Measurements from ENCODE around the gene MFRP. TPM values are rescaled to one million over a fixed set of nuclear protein-coding genes. Genes with fewer than 3 reads are reported as not detected.

MFRP gene
- total RNA-seq, 2 experiments from 2014 or later: not detected

GRCh38 chr11:119299416-119299815 is 47.1 kb downstream of the MFRP start:
- Mint-ChIP-seq H3K36me3 (ENCODE audit: low read depth) (peaks cover 51% of the 10 kb centered on the region), H3K9me3 (no peaks in the 10 kb centered on the region), H3K4me3 (no peak overlapping the region), H3K27ac (no peak overlapping the region), H3K4me1 (ENCODE audit: low read depth) (peaks cover 2% of the 10 kb centered on the region), H3K27me3 (no peaks in the 10 kb centered on the region)
- ChIA-PET CTCF (interaction anchor here (1.0 to 1.2 kb wide), 3 partner anchors 39 to 131 kb away, joined by 3 to 6 read pairs (median 3); partner anchors contain the start of genes CBL and NLRX1), POLR2A (interaction anchor here (1.4 kb wide), 1 partner anchor 130 kb away, joined by 4 read pairs; no protein-coding TSS in a partner anchor)
- ATAC-seq: no peak
- intact Hi-C loops (cut with micrococcal nuclease): no loop called here
- DNase-seq: no peak
- TF ChIP-seq, protein P1, sequence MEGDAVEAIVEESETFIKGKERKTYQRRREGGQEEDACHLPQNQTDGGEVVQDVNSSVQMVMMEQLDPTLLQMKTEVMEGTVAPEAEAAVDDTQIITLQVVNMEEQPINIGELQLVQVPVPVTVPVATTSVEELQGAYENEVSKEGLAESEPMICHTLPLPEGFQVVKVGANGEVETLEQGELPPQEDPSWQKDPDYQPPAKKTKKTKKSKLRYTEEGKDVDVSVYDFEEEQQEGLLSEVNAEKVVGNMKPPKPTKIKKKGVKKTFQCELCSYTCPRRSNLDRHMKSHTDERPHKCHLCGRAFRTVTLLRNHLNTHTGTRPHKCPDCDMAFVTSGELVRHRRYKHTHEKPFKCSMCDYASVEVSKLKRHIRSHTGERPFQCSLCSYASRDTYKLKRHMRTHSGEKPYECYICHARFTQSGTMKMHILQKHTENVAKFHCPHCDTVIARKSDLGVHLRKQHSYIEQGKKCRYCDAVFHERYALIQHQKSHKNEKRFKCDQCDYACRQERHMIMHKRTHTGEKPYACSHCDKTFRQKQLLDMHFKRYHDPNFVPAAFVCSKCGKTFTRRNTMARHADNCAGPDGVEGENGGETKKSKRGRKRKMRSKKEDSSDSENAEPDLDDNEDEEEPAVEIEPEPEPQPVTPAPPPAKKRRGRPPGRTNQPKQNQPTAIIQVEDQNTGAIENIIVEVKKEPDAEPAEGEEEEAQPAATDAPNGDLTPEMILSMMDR (IDR thresholded peaks at IDR 0.05): no peak

DNA sequence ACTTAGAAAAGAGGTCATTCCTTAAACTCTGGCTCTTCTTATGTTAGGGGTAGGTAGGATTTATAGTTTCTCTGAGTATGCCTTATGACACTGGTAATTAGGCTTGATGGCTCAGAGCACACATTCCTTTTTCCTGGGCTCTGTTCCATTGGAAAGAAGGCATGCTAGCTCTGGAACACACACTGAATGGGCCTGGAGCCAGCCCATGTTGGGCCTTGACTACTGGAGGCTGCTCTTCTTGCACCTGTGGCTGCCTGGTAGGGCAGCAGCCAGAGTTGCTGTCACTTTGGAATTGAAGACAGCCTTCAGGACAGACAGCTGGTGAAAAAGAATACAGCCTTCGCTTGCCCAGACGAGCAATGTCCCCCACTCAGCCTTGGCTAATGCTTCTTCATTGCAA is 47.8 kb downstream of the MFRP start:
- no peak overlapping the region for H3K4me3 Mint-ChIP-seq
- ChIA-PET POLR2A (interaction anchor here (0.9 to 1.4 kb wide), 2 partner anchors 10 to 129 kb away, joined by 4 read pairs; no protein-coding TSS in a partner anchor), CTCF (interaction anchor here (1.2 kb wide), 1 partner anchor 130 kb away, joined by 3 read pairs; the partner anchor contains the start of gene NLRX1)
- no peak overlapping the region for H3K27ac Mint-ChIP-seq
- H3K4me1 Mint-ChIP-seq (ENCODE audit: low read depth): no peaks in the 10 kb centered on the region
- DNase-seq: no peak
- no peaks in the 10 kb centered on the region for H3K9me3 Mint-ChIP-seq
- intact Hi-C loops (cut with micrococcal nuclease): no loop called here
- no peaks in the 10 kb centered on the region for H3K27me3 Mint-ChIP-seq
- H3K36me3 Mint-ChIP-seq (ENCODE audit: low read depth): peaks cover 46% of the 10 kb centered on the region
- TF ChIP-seq, protein P1 (IDR thresholded peaks at IDR 0.05): no peak
- no peak for ATAC-seq

GRCh38 chr11:119297938-119298337 is 48.6 kb downstream of the MFRP start:
- H3K36me3 Mint-ChIP-seq (ENCODE audit: low read depth): peaks cover 39% of the 10 kb centered on the region
- intact Hi-C loops (cut with micrococcal nuclease): no loop called here

GRCh38 chr11:119295178-119295577 is 51.3 kb downstream of the MFRP start:
- no peak overlapping the region for H3K27ac Mint-ChIP-seq
- H3K9me3 Mint-ChIP-seq: no peaks in the 10 kb centered on the region
- POLR2A ChIA-PET: no interaction called here
- TF ChIP-seq, protein P1 (IDR thresholded peaks at IDR 0.05): no peak
- no peak for ATAC-seq
- CTCF ChIA-PET: no interaction called here
- no peaks in the 10 kb centered on the region for H3K27me3 Mint-ChIP-seq
- H3K4me3 Mint-ChIP-seq: no peak overlapping the region
- H3K4me1 Mint-ChIP-seq (ENCODE audit: low read depth): no peaks in the 10 kb centered on the region
- intact Hi-C loops (cut with micrococcal nuclease): no loop called here
- DNase-seq: no peak
- peaks cover 29% of the 10 kb centered on the region for H3K36me3 Mint-ChIP-seq (ENCODE audit: low read depth)

More at GRCh38 chr11:119297938-119298337, 48.6 kb downstream of the MFRP start:
- no peaks in the 10 kb centered on the region for H3K27me3 Mint-ChIP-seq
- H3K27ac Mint-ChIP-seq: no peak overlapping the region
- H3K9me3 Mint-ChIP-seq: no peaks in the 10 kb centered on the region
- CTCF ChIA-PET: interaction anchor here (1.0 to 1.6 kb wide), 2 partner anchors 18 to 26 kb away, joined by 4 to 5 read pairs; no protein-coding TSS in a partner anchor
- no peak for DNase-seq
- POLR2A ChIA-PET: interaction anchor here (0.9 kb wide), 1 partner anchor 11 kb away, joined by 4 read pairs; no protein-coding TSS in a partner anchor
- ATAC-seq: no peak
- no peak overlapping the region for H3K4me3 Mint-ChIP-seq
- no peaks in the 10 kb centered on the region for H3K4me1 Mint-ChIP-seq (ENCODE audit: low read depth)
- TF ChIP-seq, protein P1 (IDR thresholded peaks at IDR 0.05): no peak

GRCh38 chr11:119293461-119293860 is 53.0 kb downstream of the MFRP start:
- no peaks in the 10 kb centered on the region for H3K9me3 Mint-ChIP-seq
- H3K27me3 Mint-ChIP-seq: no peaks in the 10 kb centered on the region
- no peak overlapping the region for H3K27ac Mint-ChIP-seq
- no peaks in the 10 kb centered on the region for H3K4me1 Mint-ChIP-seq (ENCODE audit: low read depth)
- intact Hi-C loops (cut with micrococcal nuclease): no loop called here
- H3K36me3 Mint-ChIP-seq (ENCODE audit: low read depth): peaks cover 17% of the 10 kb centered on the region
- TF ChIP-seq, protein P1 (IDR thresholded peaks at IDR 0.05): no peak
- POLR2A ChIA-PET: no interaction called here
- H3K4me3 Mint-ChIP-seq: no peak overlapping the region
- CTCF ChIA-PET: interaction anchor here (1.7 kb wide), 1 partner anchor 20 kb away, joined by 3 read pairs; no protein-coding TSS in a partner anchor
- DNase-seq (no peak), ATAC-seq (no peak)

Data from activated CD8-positive, alpha-beta T cell treated with anti-CD3 and anti-CD28 coated beads for 36 hours (primary cell).